NCI-H1694 (cell line): ENCODE measurements around the gene STYK1.
A peak's percentile ranks its signal among the peaks of the same experiment; 100 is the strongest.

ENCODE experiments used
- DNase-seq: peaks from one replicate; lab custom pipeline; 2025; lab: John Stamatoyannopoulos, UW

STYK1 gene

GRCh38 chr12:10673659-10674384, at the start of gene STYK1:
STYK1 (minus strand) TSS chr12:10674052; CDS start chr12:10634618, 39,434 bp downstream.
- DNase-seq, result peak; percentile 10

DNA sequence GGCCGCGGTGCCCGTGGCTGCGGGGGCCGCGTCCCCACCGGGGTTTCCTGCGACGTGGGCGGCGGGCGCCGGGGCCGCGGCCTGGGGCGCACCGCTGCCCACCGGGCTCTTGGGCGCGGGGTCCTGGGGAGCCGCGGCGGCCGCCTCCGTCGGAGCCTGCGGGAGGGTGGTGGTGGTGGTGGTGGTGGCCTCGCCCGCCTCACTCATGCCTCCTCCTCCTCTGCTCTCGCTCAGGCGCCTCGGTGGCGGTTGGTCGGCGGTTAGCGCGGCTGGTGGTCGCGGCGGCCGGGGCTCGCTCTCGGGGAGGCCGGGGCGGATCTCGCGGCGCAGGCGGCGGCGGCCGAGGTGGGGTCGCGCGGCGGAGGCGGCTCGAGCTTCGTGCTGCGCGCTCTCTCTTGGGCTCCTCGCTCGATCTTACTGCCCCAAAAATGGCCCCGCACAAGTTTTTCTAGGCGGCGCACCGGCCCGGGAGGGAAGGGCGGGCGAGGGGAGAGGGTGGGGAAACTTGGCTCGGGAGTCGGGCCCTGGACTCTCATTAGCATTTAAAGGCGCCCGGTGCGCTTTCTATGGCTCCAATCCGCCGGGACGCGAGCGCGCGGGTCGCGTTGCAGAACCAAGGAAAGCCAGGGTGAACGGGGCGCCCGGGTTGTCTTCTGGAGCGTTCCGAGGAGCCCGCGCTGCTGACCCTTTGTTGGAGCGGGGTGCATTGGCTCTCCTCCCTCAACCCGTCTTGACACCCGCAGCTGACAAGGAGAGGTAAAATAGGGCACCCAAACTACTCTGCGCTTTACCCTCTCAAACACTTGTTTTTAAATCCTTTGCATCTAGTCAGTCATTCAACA, 49.3 kb upstream of the STYK1 start, which contains the start of gene YBX3:
YBX3 (minus strand) TSS at position 419 of the 842 bp plus-strand sequence; CDS start at position 207, 212 bp downstream.
- no peak for DNase-seq

- no peak for DNase-seq
These were observed 48.7 kb upstream of the STYK1 start for GRCh38 chr12:10722502-10722904.

GRCh38 chr12:10721651-10722501, 48.0 kb upstream of the STYK1 start:
- no peak for DNase-seq

- DNase-seq, result no peak
These were observed 47.3 kb upstream of the STYK1 start for GRCh38 chr12:10720974-10721650.

DNA sequence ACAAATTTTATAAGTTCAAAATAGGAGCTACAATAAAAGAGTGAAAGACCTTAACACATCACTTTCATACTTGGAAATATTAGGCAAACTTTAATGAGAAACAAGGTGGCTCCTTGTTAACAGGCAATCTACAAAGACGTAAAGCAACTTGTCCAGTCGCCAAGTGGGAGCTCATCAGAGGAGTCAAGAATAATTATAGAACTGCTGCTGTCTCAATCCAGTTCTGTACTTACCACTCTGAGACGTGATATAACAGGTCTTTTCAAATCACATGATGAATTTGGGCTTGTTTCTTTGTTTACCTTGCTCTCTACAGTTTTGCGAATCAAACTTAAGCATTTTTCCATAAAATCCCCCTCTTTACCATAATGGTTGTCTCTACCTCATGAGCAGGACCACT, 45.6 kb upstream of the STYK1 start:
- no peak for DNase-seq

DNA sequence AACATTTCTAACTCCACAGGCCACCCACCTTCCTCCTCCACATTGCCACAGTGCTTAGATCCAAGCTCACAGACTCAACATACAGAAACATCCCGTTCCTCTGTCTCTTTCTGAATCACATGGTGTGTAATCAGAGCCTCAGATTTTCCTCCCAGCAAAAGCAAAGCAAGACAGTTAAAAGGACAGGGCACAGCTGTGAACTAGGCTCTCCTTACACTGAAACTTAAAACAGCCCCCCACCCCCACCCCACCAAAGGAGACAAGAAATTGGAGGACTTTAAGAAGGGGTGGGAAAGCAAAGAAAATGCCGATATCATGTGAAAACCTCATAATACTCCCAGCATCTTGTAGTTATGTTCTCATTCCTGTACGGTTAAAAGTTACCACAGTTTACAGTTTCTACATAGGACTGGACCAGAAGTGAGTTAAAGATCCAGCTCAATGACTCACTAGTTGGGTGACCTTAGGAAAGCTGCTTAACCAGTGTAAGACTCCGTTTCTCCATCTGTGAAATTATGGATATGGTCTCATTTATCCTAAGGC, 44.5 kb upstream of the STYK1 start:
- DNase-seq, result no peak

DNA sequence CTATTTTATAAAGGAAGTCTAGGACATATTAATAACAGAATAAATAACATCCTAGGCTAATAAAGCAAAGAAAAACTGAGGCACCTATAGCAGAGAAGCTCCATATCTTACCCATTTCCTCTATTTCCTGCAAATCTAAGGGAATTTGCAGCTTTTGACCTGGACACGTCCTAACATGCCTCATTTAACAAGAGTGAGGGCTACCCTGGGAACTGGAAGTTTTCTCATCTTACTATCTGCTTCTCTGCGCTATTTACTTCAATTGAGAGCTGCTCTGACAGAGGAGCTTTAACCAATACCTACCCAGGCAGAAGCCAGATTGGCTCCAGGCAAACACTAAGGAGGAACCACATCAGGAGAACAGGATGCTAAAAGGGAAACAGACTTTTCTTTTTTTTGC, 43.6 kb upstream of the STYK1 start:
- DNase-seq, result no peak

DNA sequence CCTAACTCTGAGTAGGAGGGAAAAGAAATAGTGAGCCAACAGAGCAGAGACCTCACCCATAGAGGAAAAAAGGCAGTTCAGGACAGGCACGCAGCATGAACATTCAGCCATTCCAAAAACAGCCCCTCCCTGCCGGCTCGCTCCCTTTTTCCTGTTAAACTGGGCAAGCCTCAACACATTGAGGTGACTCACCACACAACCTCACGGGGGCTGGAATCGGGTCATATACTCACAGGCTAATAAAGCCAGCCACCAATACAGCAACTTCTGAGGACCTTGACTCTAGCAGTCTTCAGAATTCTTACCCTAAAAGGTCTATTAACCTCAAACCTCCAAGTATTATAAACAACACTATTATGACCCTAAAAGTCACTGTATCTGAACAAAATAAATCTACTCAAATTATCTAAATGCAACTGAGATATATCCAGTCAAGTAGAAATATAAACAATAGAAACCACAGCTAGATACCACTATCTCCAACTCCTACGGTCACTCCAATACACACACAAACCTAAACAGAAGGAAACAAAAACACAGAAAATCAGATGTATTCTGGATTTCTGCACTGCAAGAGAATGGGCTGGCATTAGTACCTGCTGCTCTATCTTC, 43.0 kb upstream of the STYK1 start:
- DNase-seq, result no peak

GRCh38 chr12:10716277-10716676, 42.4 kb upstream of the STYK1 start:
- DNase-seq, result no peak

GRCh38 chr12:10715491-10715890, 41.6 kb upstream of the STYK1 start:
- no peak for DNase-seq

DNA sequence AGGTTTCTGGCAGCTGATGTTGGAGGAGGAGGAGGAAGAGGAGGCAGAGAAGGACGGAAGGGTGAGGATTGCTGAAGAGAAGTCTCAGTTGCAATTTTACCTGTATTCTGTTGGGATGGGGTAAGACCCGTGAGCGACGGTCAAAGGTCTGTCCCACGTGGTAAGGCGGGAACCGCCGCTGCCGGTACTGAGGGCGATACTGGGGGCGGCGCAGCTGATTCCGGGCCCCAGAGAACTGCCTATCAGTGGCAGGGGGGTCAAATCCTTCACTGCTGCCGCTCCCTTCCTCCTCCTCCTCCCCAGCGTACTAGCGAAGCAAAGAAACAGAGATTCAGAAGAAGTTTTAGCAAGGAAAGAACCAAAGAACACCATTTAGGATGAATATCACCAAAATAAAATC, 36.0 kb upstream of the STYK1 start:
- no peak for DNase-seq

DNA sequence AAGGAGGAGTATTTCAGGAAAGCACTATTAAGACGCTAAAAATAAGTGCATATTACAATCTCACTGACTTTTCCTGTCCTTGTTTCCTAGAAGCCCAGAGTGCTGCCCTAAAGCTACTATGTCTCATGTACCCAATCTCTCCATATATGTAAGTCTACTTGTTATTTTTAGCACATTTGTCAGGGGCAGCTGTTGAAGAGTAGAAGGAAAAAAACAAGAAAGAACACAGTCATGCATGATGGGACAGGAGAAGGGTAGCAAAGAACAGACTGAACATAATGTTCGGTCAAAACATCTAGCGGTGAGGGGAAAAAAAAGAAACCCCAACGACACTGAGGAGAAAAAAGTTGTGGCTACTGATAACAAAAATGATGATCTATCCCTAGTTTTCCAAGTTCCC, 35.0 kb upstream of the STYK1 start:
- DNase-seq, result no peak

DNA sequence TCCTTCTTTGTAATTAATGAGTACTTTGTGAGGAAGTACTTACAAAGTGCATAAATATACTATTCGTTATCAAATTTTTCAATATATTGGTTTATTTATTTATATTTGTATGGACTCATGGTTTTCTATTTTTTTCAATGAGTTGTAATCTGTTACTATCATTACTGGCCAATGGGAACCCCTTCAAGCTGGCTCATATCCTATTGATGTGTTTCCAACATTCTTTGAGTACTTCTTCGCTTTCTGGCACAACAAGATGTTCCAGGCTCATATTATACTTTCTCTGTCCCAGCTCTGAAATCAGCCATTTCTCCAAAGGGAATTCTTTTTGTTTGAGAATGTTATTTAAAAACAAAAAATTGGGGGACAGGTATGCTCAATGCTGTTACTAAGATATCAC, 31.8 kb upstream of the STYK1 start:
- DNase-seq, result no peak

GRCh38 chr12:10701843-10702242, 28.0 kb upstream of the STYK1 start:
- DNase-seq, result no peak

- no peak for DNase-seq
These were observed 27.4 kb upstream of the STYK1 start for GRCh38 chr12:10701131-10701681.

DNA sequence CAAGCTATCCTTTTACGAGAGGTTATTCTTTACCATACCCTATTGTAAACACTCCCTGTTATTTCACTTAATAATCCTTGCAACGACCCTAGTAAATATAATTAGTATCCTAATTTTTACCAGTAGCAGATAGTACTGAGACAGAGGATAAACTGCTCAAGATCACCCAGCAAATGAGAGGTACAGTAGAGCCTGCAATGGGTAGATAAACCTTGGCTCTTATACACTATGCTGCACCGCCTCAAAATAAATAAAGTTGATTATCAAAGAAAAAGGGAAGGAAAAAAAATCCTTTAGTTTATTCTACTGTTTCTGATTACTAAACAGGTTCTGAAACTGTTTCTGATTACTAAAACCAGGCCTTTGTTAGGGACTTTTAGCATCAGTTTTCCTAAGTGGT, 26.7 kb upstream of the STYK1 start:
- DNase-seq, result no peak

DNA sequence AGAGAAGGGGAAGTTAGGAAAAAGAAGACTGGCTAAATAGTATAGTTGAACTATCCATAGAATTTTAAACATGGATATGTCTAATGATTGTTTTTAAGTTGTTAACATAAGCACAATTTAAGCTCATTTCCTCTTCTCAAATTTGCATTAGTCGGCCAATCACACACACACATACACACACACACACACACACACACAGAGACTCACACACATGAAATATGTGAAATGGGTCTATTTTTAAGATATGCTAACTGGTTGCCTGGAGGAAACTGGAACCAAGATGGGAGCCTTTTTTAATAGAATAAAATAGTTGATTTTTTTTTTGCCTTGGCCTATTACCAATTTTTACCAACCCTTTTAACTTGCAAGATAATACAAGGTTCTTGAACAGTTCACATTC, 24.0 kb upstream of the STYK1 start:
- DNase-seq, result no peak

DNA sequence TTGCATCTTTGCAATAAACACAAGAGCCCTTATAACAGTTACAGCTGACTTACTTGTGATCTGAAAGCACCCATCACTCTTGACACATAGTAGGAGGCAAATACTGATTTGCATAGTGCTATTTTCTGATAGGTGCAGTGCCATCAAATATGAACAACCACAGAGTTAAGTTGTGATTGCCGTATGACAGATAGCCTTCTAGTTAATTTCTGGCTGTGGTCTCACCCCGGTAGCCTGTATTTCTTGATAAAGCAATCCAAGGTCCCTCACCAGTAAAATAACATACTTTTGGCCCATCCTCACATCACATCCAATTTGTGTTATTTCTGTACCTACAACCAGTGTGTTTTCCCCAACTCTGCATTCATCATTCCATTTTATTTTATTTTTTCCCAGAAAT, 23.3 kb upstream of the STYK1 start:
- no peak for DNase-seq

- no peak for DNase-seq
These were observed 17.1 kb upstream of the STYK1 start for GRCh38 chr12:10690906-10691305.

DNA sequence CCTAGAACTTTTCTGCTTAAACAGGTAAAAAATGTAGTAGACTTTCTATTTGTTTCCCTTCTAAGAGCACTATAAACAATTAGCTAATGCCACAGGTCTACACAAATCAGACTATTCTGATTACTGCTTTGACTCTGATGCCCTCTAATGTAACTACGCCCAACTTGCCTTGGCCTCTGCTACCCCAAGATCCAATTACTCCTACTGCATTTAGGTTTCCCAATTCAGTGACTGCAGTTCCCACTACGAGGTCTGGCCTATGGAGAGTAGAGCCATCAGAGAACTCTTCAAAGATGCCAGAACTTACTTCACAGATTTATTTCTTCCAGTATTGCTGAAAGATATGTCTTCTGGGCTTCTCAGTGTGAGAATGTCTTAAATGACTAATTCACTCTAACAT, 15.3 kb upstream of the STYK1 start:
- DNase-seq, result no peak
